GM21390 (cell line): ENCODE data around the gene SLC35G4.
"Not testable (repeated sequence)": the region's sequence is repeated elsewhere in the genome, so short reads cannot be mapped to it uniquely, and the experiment has no call there.

Experiments used
- ATAC-seq: cut with Tn5 transposase; IDR thresholded peaks from one replicate; pipeline ENCODE4 v1.9.1; 2021; ENCODE audit not compliant: unreplicated experiment

SLC35G4 gene

DNA sequence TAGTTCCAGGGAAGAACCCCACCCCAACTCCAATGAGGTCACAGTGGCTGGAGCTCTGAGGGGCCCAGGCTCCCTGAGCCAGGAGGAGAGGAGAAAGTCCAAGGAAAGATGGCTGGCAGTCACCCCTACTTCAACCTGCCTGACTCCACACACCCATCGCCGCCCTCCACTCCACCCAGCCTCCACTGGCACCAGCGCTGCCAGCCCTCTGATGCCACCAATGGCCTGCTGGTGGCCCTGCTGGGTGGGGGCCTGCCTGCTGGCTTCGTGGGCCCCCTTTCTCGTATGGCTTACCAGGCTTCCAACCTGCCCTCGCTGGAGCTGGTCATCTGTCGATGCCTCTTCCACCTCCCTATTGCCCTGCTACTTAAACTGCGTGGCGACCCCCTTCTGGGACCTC, at the start of gene SLC35G4:
Gene SLC35G4, plus strand, starts transcription at position 109 of the 400 bp plus-strand sequence. Its CDS starts 0 bp downstream, at position 109.
- not testable (repeated sequence) for ATAC-seq

DNA sequence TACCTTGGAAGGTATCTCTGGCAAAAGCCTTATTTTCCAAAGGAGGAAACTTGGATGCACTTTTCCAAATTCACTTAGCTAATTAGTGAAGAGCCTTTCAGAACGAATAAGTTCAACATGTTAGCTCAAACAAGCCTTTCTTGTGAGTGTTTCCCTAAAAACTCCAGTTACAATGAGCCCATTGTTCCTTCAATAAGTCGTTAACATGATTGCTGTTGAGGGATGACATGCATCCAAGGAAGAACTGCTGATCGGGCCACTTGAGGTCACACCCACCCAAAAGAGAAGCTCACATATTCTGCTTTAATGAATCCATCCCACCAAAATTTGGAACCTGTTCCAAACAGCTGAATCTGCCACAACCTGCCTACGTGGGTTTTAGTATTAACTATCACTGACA, 48.1 kb upstream of the SLC35G4 start:
- ATAC-seq, result no peak

DNA sequence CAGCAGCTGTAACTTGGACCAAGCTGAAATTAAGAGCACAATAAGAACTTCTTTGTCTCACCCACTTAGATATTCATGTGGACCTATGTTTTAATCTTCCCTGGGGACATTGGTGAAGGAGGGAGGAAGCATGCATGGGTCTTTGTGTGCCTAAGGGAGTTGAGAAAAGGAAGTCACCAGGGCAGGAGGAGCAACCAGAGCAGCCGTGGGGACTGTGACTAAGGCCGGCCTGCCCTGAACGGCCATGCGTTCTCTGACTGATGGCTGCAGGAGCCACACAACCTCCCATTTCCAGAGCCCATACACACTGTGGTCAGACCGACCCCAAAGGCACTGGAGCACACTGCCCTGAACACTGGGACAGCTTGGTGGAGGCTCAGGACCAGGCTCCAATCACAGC, 43.7 kb upstream of the SLC35G4 start:
- ATAC-seq, result no peak

DNA sequence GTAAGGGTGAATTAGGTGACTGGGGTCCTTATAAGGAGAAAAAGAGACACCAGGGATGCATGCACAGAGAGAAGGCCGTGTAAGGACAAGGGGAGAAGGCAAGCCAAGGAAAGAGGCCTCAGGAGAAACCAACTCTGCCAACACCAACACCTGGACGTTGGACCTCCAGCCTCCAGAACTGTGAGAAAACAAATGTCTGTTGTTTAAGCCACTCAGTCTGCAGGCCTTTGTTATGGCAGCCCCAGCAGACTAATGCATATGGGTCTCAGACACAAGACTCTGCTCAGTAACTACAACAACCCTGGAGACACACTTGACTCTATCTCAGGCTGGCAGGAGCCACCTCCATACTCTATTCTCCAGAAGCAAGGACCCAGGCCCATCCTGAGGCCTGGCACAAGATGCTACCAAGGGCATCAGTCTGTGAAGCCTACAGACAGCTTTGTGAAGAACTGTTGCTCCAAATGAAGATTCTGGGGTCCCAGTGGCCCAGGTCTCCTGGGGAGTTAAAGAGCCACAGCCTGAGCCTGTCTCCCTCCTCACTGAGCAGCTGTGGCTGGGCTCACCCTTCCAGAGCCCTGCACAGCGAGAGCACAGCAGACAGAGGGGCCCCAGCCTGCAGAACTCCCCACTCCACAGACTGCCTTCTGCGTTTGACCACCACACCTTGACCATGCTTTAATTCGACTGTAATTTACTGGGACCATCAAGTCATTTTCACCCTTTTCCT, 43.0 kb upstream of the SLC35G4 start:
- ATAC-seq, result no peak

DNA sequence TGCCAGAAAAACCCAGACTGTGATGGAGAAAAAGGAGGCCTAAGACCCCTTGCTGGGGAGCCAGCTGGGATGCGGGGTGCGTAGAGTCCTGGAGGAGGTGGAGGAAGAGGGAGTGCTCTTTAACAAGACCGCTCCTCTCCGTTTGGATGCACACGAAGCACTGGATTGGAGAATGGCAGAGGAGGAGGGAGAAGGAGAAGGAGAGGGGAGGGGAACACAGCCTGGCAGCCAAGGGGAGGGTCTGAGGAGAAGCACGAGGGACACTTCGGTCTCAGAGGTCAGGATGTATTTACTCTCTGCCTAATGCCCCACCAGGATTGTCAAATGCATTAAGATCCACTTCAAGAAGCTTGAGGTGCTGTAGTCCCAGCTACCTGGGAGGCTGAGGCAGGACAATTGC, 42.0 kb upstream of the SLC35G4 start:
- no peak for ATAC-seq

DNA sequence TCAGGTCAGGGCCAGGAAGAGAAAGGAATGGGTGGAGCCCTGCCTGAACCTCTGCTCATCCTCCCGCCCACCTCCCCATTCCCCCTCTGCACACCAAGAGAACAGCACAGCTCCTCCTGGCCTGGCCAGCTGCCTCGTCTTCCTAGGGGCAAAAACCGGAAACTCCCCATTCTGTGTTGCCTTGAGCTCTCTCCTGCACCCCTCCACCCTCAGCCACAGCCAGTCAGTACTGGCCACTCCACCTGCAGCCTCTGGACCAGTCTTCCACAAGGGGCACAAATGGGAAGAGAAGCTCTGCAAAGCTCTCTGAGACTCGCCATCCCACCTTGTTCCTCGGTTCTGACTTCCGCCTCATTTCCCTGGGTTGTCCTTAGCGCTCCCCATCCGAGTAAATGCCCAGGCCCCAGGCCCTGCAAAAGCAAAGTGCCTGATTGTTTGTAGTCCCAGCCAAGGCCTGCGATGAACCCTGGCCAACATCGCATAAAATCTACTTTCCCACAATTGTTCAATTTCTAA, 39.3 kb upstream of the SLC35G4 start:
- ATAC-seq, result no peak

DNA sequence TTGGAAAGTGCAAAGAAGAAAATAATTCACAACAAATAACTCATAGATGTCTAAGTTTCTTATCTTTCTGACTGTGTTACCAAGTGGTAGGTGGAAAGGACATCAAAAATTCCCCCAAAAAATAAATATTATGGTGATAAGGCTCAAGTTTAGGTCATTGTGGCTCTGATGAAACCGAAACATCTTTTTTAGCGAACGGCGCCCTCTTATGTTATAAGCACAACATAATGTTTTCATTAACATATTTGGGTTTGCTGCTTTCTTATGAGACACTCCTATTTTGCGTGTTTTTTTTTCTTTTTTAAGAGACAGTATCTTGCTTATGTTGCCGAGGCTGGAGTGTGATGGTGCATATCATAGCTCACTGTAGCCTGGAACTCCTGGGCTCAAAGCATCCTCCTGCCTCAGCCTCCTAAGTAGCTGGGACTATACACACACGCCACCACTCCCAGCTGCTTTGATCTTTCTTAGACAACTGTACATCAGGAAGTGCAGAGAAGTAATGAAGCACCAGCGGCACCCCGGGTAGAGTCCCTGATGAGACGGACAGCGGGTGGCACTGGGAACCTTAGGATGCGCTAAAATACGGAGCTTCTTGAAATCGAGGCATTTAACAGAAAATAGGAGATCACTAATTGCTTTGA, 38.5 kb upstream of the SLC35G4 start:
- ATAC-seq, result no peak

DNA sequence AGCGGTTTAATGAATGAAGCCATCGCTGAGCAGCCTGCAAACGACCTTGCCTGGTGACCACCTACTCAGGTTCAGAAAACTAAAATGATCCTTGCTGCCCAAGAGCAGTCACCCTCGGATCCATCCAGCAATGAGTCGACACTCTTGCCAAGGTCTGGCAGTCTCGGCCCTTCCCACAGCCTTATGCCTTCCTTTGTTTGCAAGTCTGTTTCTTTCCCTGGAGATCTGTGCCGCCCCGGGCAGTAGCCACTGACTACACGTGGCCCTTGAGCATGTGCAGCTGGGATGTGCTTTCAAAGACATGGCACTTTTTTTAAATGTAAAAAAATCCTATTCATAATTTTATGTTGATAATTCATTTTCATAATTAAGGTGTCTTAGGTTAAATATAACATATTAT, 37.2 kb upstream of the SLC35G4 start:
- ATAC-seq, result no peak

DNA sequence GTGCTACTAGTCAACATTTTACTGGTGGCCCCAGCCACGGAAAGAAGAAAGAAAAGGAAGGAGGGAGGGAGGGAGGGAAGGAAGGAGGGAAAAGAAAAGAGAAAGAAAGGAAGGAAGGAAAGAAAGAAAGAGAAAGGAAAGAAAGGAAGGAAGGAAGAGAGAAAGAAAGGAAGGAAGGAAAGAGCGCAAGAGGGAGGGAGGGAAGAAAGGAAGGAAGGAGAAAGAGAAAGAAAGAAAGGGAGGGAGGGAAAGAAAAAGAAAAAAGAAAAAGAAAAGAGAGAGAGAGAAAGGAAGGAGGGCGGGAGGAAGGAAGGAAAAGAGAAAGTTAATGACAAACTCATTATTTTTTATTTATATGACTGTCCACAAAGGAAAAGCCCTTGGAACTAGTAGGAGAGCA, 34.9 kb upstream of the SLC35G4 start:
- ATAC-seq, result no peak

DNA sequence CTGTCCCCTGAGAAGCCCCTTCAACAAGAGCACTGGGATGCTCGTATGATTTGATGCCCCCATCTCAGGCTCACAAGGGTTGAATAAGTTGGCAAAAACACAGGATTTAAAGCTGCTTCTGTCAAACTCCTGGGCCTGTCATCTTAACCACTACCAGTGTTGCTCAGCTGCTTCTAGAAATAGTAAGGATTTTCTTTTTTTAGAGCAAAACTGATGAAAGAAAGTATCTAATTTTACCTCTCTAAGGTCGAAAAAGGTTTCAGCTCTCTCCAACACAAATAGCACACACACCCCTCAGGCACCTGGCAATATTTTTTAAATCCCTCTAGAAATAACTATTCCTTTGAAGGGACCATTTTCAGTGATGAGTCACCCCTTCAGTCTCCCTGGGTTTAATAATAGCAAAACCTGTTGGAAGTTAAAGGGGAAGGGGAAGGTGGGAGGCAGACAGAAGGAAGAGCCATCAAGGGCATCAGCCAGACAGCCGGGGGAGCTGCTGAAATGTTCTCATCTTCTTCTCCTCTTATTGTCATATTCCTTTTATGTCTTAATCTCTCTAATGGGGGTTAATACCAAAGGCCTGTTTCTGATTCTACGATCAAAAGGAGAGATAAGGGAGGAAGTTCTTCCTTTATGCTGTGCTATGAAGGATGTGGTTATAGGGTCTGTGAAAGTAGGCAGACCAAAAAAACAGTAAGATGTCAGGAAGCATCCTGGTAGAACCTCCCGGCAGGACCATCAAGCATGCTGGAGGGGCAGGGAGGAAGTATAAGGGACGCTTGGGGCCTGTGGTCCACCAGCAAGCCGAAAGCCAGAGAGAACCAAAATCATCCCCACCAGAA, 31.9 kb upstream of the SLC35G4 start:
- ATAC-seq, result no peak

DNA sequence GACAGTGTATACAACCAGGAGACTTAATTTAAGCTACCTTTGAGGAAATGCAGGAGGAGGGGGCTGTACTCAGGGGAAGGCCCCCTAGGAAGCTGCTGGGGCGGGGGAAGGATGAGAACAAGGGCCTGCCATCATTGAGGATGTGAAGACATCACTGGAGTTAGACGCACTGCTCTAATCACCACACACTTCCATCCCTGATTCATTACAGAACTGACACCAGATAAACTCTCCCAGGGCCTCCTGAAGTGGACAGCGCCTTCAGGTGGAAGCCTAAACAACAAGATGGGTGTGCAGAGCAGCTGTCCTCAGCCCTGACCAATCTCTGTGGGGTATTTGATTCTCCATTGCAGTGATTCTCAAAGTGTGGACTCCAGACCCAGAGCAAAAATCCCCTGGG, 30.6 kb upstream of the SLC35G4 start:
- no peak for ATAC-seq

DNA sequence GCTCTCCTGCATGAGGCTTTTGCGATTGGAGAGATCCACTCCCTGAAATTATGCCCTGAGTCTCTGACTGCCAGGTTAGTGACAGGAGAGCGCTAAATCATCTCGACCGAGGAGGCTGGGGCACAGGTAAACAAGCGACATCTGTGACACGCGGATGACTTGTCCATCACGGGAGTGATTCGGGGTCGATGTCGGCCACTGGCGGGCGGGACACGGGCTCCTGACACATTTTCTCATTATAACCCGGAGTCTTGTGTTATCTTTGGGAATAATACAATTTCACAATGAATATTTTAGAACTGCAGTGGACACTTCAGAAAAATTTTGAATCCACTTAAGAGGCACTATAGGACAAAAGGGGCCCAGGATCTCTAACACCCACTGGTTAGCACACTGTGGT, 29.5 kb upstream of the SLC35G4 start:
- ATAC-seq, result no peak

DNA sequence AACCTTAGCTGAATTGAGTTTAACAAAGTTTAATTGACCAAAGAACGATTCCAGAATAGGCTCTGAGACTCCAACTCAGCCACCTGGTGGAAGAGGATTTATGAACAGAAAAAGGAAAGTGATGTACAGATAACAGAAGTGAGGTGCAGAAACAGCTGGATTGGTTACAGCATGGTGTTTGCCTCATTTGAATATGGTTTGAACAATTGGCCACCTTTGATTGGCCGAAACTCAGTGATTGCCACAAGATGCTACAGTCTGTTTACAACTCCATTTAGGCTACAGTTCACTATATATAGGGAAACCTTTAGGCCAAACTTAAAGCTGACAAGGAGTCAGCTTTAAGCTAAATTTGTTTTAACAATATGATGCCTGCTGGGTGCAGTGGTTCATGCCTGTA, 28.1 kb upstream of the SLC35G4 start:
- ATAC-seq, result peak; percentile 75

DNA sequence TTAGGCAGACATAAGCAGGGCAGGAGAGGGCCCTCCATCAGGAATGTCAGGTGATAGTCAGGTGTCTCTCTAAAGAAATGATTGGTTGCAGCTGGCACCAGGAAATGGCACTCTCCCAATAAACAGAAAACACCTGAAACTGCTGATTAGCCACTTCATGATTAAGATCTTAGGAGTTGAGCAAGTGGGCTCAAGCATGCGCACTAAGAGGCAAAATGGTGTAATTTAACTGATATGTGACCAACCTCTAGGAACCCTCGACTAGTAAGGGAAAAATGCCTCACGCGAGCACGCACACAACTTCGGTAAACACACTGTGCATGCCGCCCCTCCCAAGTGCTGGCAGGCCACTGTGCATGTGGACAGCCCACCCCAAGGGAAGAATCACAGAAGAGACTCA, 23.8 kb upstream of the SLC35G4 start:
- no peak for ATAC-seq

DNA sequence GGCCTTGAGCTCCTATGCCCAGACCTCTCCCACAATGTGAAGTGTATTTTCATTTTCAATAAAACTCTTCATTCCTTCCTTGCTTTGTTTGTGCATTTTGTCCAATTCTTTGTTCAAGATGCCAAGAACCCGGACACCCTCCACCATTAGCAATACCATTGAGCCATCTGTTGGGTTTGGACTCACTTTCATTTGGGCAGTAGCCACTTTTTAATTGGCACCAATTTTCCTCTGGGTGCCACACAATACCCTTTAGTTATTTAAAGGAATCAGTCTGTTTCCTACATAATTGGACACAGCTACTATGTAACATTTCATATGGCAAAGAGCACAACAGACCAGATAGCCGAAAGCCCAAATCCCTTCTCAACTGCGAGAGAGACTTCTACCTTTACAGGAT, 22.5 kb upstream of the SLC35G4 start:
- no peak for ATAC-seq

DNA sequence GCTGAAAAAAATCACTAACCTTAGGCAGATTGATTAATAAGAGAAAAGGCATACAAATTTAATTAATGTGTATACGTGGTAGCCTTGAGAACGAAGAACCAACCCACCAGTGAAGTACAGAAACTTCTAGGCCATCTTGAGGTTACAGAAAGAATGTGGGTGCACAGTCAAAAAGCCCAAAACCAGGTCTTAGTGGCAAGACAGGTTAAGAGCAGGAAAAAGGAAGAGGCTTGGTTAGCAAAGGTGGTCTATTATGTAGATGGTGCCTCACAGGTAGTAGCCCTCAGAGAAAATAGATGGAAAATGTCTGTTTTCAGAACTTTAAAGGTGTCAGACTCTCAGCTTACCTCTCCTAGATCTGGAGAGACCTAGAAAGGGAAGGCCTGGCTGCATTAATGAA, 22.0 kb upstream of the SLC35G4 start:
- ATAC-seq, result no peak

DNA sequence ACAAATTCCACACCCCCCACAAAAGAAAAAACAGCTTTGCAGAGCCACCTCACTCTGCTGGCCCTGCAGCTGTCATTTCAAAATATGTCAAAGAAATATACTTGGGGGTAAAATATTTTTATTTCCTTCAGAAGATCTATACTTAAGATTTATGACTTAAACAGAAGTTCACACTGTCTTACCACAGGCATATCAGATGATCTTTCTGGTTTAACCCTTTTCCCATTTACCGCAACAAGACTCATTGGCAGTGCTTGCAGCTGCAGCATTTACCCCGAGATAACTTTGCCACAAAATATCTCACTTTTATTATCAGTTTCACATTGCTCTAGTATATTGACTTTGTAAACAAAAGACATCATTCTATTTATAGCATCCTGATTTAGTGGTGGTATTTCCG, 21.6 kb upstream of the SLC35G4 start:
- no peak for ATAC-seq

DNA sequence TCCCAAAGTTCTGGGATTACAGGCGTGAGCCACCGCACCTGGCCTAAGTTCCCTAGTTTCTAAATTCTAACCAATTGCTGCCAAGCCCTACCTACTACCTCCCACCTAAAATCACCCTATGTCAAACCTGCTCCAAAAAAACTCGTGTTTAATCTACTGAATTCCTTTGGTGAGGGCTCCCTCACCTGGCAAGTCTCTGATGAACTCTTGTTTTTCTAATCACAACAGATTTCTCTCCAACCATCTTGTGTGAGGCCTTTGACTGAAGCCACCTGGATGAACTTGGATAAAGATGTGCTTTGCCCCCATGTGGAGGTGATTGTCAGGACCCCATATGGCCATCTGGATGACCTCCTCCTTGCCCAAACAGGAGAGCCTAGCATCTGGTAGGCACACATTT, 17.4 kb upstream of the SLC35G4 start:
- no peak for ATAC-seq

DNA sequence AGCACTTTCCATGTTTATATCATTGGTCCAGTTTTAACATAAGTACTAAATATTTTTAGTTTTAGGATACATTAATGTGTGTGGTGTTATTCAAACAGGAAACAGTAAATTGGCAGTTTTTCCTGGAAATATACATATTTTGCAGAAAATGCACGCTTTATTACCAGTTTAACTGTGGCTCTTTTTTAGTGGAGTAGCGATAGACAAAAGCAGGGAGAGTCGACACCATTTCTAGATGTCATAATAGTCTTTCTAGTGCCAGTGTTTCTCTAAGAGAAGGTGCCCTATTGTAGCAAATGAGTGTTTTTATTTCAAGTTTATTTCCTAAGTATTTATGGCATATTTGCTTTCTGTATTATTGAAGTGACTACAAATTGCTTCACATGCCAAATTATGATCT, 9.1 kb upstream of the SLC35G4 start:
- no peak for ATAC-seq

DNA sequence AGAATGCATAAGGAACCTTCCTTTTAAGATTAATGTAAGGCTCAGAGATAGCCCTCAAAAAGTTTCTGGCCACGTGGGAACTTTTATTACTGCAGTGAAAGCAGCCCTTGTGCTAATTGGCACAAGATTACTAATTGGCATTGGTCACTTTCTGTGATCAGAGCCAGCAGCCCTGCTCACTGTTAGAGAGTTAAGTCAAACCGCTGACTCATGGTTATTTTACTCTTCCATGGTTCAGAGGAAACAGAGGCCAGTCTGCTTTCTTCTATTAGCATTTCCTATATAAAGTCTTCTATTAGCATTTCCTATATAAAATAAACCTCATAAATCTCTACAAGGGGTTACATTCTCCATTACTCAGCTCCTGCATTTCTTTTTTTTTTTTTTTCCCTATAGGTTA, 1.5 kb upstream of the SLC35G4 start:
- no peak for ATAC-seq

DNA sequence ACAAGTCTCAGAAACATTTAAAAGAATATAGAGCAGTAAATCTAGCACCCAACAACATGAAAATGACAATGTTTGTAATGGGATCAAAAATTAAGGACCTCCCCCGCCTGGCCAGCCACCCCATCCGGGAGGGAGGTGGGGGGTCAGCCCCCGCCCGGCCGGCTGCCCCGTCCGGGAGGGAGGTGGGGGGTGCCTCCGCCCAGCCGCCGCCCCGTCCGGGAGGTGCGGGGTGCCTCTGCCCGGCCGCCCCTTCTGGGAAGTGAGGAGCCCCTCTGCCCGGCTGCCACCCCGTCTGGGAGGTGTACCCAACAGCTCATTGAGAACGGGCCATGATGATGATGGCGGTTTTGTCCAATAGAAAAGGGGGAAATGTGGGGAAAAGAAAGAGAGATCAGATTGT, 778 bp upstream of the SLC35G4 start:
- ATAC-seq, result not testable (repeated sequence)

DNA sequence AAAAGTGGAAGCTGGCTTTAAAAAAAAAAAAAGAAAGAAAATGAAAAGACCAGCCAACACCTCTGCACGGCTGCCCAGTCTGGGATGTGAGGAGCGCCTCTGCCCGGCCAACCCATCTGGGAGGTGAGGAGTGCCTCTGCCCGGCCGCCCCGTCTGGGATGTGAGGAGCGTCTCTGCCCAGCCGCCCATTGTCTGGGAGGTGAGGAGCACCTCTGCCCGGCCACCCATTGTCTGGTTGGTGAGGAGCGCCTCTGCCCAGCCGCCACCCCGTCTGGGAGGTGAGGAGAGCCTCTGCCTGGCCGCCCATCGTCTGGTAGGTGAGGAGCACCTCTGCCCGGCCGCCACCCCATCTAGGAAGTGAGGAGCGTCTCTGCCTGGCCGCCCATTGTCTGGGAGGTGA, 3.7 kb downstream of the SLC35G4 start:
- not testable (repeated sequence) for ATAC-seq
